ENCODE results near the gene POLR2L. TPM values are rescaled to one million over a fixed set of nuclear protein-coding genes. Genes with fewer than 3 reads are reported as not detected.
A peak's percentile ranks its signal among the peaks of the same experiment; 100 is the strongest.

Gene POLR2L
- total RNA-seq, 2 experiments from 2014 or later, result 74.6 to 79.4 TPM

GRCh38 chr11:833849-834311, 8.4 kb downstream of the POLR2L start:
- Mint-ChIP-seq H3K27ac (peak overlapping the region; percentile 31), H3K4me1 (peaks cover 27% of the 10 kb centered on the region), H3K4me3 (peak overlapping the region; percentile 69), H3K9me3 (ENCODE audit: low read depth) (no peaks in the 10 kb centered on the region), H3K36me3 (ENCODE audit: low read depth) (no peaks in the 10 kb centered on the region), H3K27me3 (peaks cover 20% of the 10 kb centered on the region)
- DNase-seq (no peak), ATAC-seq (no peak)
- CTCF ChIA-PET, result interaction anchor here (0.6 to 1.9 kb wide), 2 partner anchors 14 to 129 kb away, joined by 3 to 8 read pairs; no protein-coding TSS in a partner anchor
- POLR2A ChIA-PET, result interaction anchor here (1.1 to 3.6 kb wide), 3 partner anchors 8 to 14 kb away, joined by 3 to 17 read pairs (median 7); partner anchors contain the start of genes PNPLA2 and POLR2L
- intact Hi-C loops (cut with DNase I, micrococcal nuclease), result loop anchor here in 1 of 2 experiments (1.0 to 5.0 kb wide), 2 partner anchors 8 to 428 kb away; partner anchors contain the start of genes POLR2L and TSPAN4

GRCh38 chr11:833114-833791, 9.1 kb downstream of the POLR2L start:
- Mint-ChIP-seq H3K4me3 (peak overlapping the region; percentile 69), H3K4me1 (peaks cover 27% of the 10 kb centered on the region), H3K9me3 (ENCODE audit: low read depth) (no peaks in the 10 kb centered on the region), H3K27me3 (peaks cover 24% of the 10 kb centered on the region), H3K27ac (no peak overlapping the region), H3K36me3 (ENCODE audit: low read depth) (no peaks in the 10 kb centered on the region)
- ChIA-PET POLR2A (interaction anchor here (1.1 to 3.6 kb wide), 2 partner anchors 9 to 14 kb away, joined by 3 to 17 read pairs; partner anchors contain the start of genes PNPLA2 and POLR2L), CTCF (interaction anchor here (0.6 to 1.9 kb wide), 2 partner anchors 15 to 129 kb away, joined by 3 to 8 read pairs; no protein-coding TSS in a partner anchor)
- DNase-seq, result peak; percentile 64
- intact Hi-C loops (cut with DNase I, micrococcal nuclease), result loop anchor here in 1 of 2 experiments (1.0 to 5.0 kb wide), 2 partner anchors 9 to 429 kb away; partner anchors contain the start of genes POLR2L and TSPAN4
- ATAC-seq, result peak; percentile 37

GRCh38 chr11:832529-833113, 9.7 kb downstream of the POLR2L start, which contains the start of gene CD151:
Gene CD151, plus strand, starts transcription at chr11:832952. Its CDS starts 3,118 bp downstream, at chr11:836070.
- Mint-ChIP-seq H3K4me1 (peaks cover 33% of the 10 kb centered on the region), H3K27me3 (peaks cover 30% of the 10 kb centered on the region), H3K36me3 (ENCODE audit: low read depth) (no peaks in the 10 kb centered on the region), H3K9me3 (ENCODE audit: low read depth) (no peaks in the 10 kb centered on the region), H3K27ac (peak within 1 kb of the TSS; percentile 31), H3K4me3 (peak within 1 kb of the TSS; percentile 69)
- ATAC-seq (peak; percentile 55), DNase-seq (peak; percentile 75)
- ChIA-PET CTCF (interaction anchor here (1.9 kb wide), 1 partner anchor 16 kb away, joined by 8 read pairs; no protein-coding TSS in a partner anchor), POLR2A (interaction anchor here (3.6 kb wide), 1 partner anchor 13 kb away, joined by 17 read pairs; the partner anchor contains the start of gene PNPLA2)
- intact Hi-C loops (cut with DNase I, micrococcal nuclease), result loop anchor here in 1 of 2 experiments (1.0 to 5.0 kb wide), 2 partner anchors 10 to 430 kb away; partner anchors contain the start of genes POLR2L and TSPAN4

- no peaks in the 10 kb centered on the region for H3K36me3 Mint-ChIP-seq (ENCODE audit: low read depth)
- ChIA-PET CTCF (interaction anchor here (1.9 kb wide), 1 partner anchor 16 kb away, joined by 8 read pairs; no protein-coding TSS in a partner anchor), POLR2A (interaction anchor here (0.7 to 3.6 kb wide), 2 partner anchors 13 to 244 kb away, joined by 3 to 17 read pairs; partner anchors contain the start of gene PNPLA2)
- H3K4me1 Mint-ChIP-seq, result peaks cover 36% of the 10 kb centered on the region
- DNase-seq (no peak), ATAC-seq (no peak)
- intact Hi-C loops (cut with DNase I, micrococcal nuclease), result loop anchor here in 1 of 2 experiments (5.0 kb wide), 1 partner anchor 430 kb away; no protein-coding TSS in a partner anchor
- H3K9me3 Mint-ChIP-seq (ENCODE audit: low read depth), result no peaks in the 10 kb centered on the region
- H3K27ac Mint-ChIP-seq, result no peak overlapping the region
- H3K4me3 Mint-ChIP-seq, result no peak overlapping the region
- peaks cover 32% of the 10 kb centered on the region for H3K27me3 Mint-ChIP-seq
Observed at GRCh38 chr11:831961-832528, 10.3 kb downstream of the POLR2L start.

- H3K36me3 Mint-ChIP-seq (ENCODE audit: low read depth), result no peaks in the 10 kb centered on the region
- H3K4me1 Mint-ChIP-seq, result peaks cover 40% of the 10 kb centered on the region
- H3K9me3 Mint-ChIP-seq (ENCODE audit: low read depth), result no peaks in the 10 kb centered on the region
- H3K4me3 Mint-ChIP-seq, result no peak overlapping the region
- DNase-seq, result no peak
- ChIA-PET POLR2A (interaction anchor here (0.7 to 3.6 kb wide), 2 partner anchors 12 to 243 kb away, joined by 3 to 17 read pairs; partner anchors contain the start of gene PNPLA2), CTCF (interaction anchor here (1.6 kb wide), 1 partner anchor 10 kb away, joined by 5 read pairs; no protein-coding TSS in a partner anchor)
- intact Hi-C loops (cut with DNase I, micrococcal nuclease), result loop anchor here in 1 of 2 experiments (5.0 kb wide), 1 partner anchor 431 kb away; no protein-coding TSS in a partner anchor
- peaks cover 34% of the 10 kb centered on the region for H3K27me3 Mint-ChIP-seq
- no peak for ATAC-seq
- no peak overlapping the region for H3K27ac Mint-ChIP-seq
Observed at GRCh38 chr11:831118-831864, 11.0 kb downstream of the POLR2L start.

- Mint-ChIP-seq H3K36me3 (ENCODE audit: low read depth) (no peaks in the 10 kb centered on the region), H3K4me3 (no peak overlapping the region), H3K27me3 (peaks cover 34% of the 10 kb centered on the region), H3K27ac (no peak overlapping the region), H3K4me1 (peaks cover 41% of the 10 kb centered on the region), H3K9me3 (ENCODE audit: low read depth) (no peaks in the 10 kb centered on the region)
- ATAC-seq (peak; percentile 50), DNase-seq (peak; percentile 75)
- intact Hi-C loops (cut with DNase I, micrococcal nuclease), result loop anchor here in 1 of 2 experiments (1.0 to 5.0 kb wide), 2 partner anchors 10 to 432 kb away; no protein-coding TSS in a partner anchor
- CTCF ChIA-PET, result interaction anchor here (1.6 kb wide), 1 partner anchor 11 kb away, joined by 5 read pairs; no protein-coding TSS in a partner anchor
- POLR2A ChIA-PET, result interaction anchor here (0.9 to 3.6 kb wide), 2 partner anchors 9 to 11 kb away, joined by 3 to 17 read pairs; partner anchors contain the start of gene PNPLA2
Observed at GRCh38 chr11:830295-831117, 11.8 kb downstream of the POLR2L start.

- ChIA-PET CTCF (interaction anchor here (1.6 kb wide), 1 partner anchor 11 kb away, joined by 5 read pairs; no protein-coding TSS in a partner anchor), POLR2A (interaction anchor here (0.9 kb wide), 1 partner anchor 8 kb away, joined by 3 read pairs; no protein-coding TSS in a partner anchor)
- Mint-ChIP-seq H3K36me3 (ENCODE audit: low read depth) (peaks cover 3% of the 10 kb centered on the region), H3K27ac (no peak overlapping the region), H3K27me3 (peaks cover 34% of the 10 kb centered on the region), H3K4me1 (peaks cover 38% of the 10 kb centered on the region), H3K9me3 (ENCODE audit: low read depth) (no peaks in the 10 kb centered on the region), H3K4me3 (no peak overlapping the region)
- DNase-seq, result no peak
- intact Hi-C loops (cut with DNase I, micrococcal nuclease), result loop anchor here in 1 of 2 experiments (1.0 to 5.0 kb wide), 2 partner anchors 10 to 432 kb away; no protein-coding TSS in a partner anchor
- no peak for ATAC-seq
Observed at GRCh38 chr11:829847-830294, 12.5 kb downstream of the POLR2L start.

GRCh38 chr11:829176-829846, 13.0 kb downstream of the POLR2L start:
- Mint-ChIP-seq H3K4me3 (no peak overlapping the region), H3K4me1 (peaks cover 38% of the 10 kb centered on the region), H3K27ac (no peak overlapping the region), H3K9me3 (ENCODE audit: low read depth) (no peaks in the 10 kb centered on the region), H3K27me3 (peaks cover 34% of the 10 kb centered on the region), H3K36me3 (ENCODE audit: low read depth) (peaks cover 6% of the 10 kb centered on the region)
- ChIA-PET POLR2A (interaction anchor here (0.9 kb wide), 1 partner anchor 8 kb away, joined by 3 read pairs; no protein-coding TSS in a partner anchor), CTCF (interaction anchor here (0.6 to 1.6 kb wide), 3 partner anchors 12 to 30 kb away, joined by 3 to 5 read pairs (median 5); no protein-coding TSS in a partner anchor)
- intact Hi-C loops (cut with DNase I, micrococcal nuclease), result no loop called here
- DNase-seq, result no peak
- ATAC-seq, result no peak
